Measurements from ENCODE around the gene JPH3. TPM values are rescaled to one million over a fixed set of nuclear protein-coding genes. Genes with fewer than 3 reads are reported as not detected.

JPH3 gene
- total RNA-seq, 2 experiments from 2014 or later = 0.07 to 0.09 TPM

DNA sequence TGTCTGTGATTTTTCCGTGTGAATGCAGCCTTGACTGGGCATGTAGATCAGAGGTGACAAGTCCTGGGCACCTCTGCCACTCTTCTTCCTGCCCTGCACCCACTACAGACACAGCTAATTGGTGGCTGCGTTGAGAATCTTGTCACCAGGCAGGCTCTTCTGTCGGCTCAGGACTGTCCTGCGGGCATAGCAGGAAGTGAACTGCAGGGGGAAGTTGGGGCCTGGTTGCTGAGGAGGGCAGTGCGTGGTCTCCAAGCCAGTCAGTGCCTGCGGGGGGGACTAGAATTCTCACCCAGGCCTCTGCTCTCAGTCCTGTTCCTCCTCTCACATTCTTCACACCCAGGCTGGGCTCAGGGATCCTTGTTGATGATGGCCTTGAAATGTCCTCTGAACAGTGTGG is 50.5 kb downstream of the JPH3 start:
- H3K27ac Mint-ChIP-seq = no peak overlapping the region
- no peak for TF ChIP-seq CTCF (IDR thresholded peaks at IDR 0.05)
- no peak overlapping the region for H3K4me3 Mint-ChIP-seq
- H3K36me3 Mint-ChIP-seq (ENCODE audit: low read depth) = no peaks in the 10 kb centered on the region
- DNase-seq (no peak), ATAC-seq (no peak)
- no peaks in the 10 kb centered on the region for H3K4me1 Mint-ChIP-seq (ENCODE audit: low read depth)
- ChIA-PET CTCF (interaction anchor here (0.8 to 1.6 kb wide), 5 partner anchors 8 to 49 kb away, joined by 3 to 7 read pairs (median 3); no protein-coding TSS in a partner anchor), POLR2A (no interaction called here)
- no peaks in the 10 kb centered on the region for H3K9me3 Mint-ChIP-seq
- intact Hi-C loops (cut with micrococcal nuclease) = no loop called here
- no peaks in the 10 kb centered on the region for H3K27me3 Mint-ChIP-seq

DNA sequence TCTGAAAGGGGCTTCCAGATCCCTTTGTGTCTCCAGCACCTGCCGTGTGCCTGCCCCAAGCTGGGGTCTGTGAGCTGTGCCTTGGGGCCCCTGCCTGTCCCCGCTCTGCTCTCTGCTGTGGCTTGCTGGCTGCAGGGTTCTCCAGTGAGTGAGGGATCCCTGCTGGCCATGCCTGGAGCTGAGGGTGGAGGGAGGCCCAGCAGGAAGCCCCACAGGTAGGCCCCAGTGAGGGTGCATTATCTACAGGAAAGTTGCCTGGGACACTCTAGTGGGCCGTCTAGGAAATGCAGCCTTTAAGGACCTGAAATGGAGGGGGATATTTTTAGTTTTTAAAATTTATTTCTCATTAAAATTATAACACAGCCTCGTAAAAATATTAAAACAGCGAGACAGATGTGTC is 50.9 kb downstream of the JPH3 start:
- Mint-ChIP-seq H3K27ac (no peak overlapping the region), H3K4me1 (ENCODE audit: low read depth) (no peaks in the 10 kb centered on the region), H3K9me3 (no peaks in the 10 kb centered on the region), H3K4me3 (no peak overlapping the region), H3K27me3 (no peaks in the 10 kb centered on the region), H3K36me3 (ENCODE audit: low read depth) (no peaks in the 10 kb centered on the region)
- intact Hi-C loops (cut with micrococcal nuclease) = no loop called here
- DNase-seq (peak; percentile 31), ATAC-seq (peak; percentile 64)
- ChIA-PET CTCF (interaction anchor here (0.8 to 1.6 kb wide), 4 partner anchors 9 to 50 kb away, joined by 3 to 7 read pairs (median 3); no protein-coding TSS in a partner anchor), POLR2A (no interaction called here)
- peak; percentile 56 for TF ChIP-seq CTCF (IDR thresholded peaks at IDR 0.05)

- ATAC-seq (no peak), DNase-seq (no peak)
- Mint-ChIP-seq H3K27ac (no peak overlapping the region), H3K9me3 (no peaks in the 10 kb centered on the region), H3K4me3 (no peak overlapping the region), H3K27me3 (no peaks in the 10 kb centered on the region), H3K36me3 (ENCODE audit: low read depth) (no peaks in the 10 kb centered on the region), H3K4me1 (ENCODE audit: low read depth) (no peaks in the 10 kb centered on the region)
- ChIA-PET POLR2A (interaction anchor here (0.7 kb wide), 1 partner anchor 19 kb away, joined by 3 read pairs; no protein-coding TSS in a partner anchor), CTCF (interaction anchor here (0.9 to 1.0 kb wide), 2 partner anchors 12 to 18 kb away, joined by 4 read pairs; no protein-coding TSS in a partner anchor)
- intact Hi-C loops (cut with micrococcal nuclease) = no loop called here
- TF ChIP-seq CTCF (IDR thresholded peaks at IDR 0.05) = no peak
These were observed 52.5 kb downstream of the JPH3 start for GRCh38 chr16:87654826-87655225.

DNA sequence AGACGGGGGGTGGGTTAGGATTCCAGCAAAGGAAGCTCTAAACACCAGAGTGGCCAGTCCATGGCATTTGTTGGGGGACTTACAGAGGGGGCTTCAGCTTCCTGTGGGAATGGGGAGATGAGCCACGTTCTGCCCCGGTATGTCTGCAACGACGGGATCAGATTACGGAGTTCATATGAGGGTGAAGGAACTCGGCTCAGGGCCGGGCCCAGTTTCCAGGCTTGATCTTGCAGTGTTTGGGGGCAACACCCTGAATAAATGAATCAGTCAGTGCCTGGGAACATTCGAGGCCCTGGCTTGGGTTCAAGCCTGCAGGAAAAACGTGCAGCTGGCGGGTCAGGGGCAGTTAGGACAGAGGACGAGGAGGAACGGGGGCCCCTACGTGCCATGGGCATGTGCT is 54.0 kb downstream of the JPH3 start:
- Mint-ChIP-seq H3K4me1 (ENCODE audit: low read depth) (no peaks in the 10 kb centered on the region), H3K4me3 (no peak overlapping the region), H3K27ac (no peak overlapping the region), H3K27me3 (no peaks in the 10 kb centered on the region), H3K36me3 (ENCODE audit: low read depth) (no peaks in the 10 kb centered on the region), H3K9me3 (no peaks in the 10 kb centered on the region)
- intact Hi-C loops (cut with micrococcal nuclease) = no loop called here
- CTCF ChIA-PET = no interaction called here
- ATAC-seq (no peak), DNase-seq (no peak)
- POLR2A ChIA-PET = no interaction called here
- TF ChIP-seq CTCF (IDR thresholded peaks at IDR 0.05) = no peak

DNA sequence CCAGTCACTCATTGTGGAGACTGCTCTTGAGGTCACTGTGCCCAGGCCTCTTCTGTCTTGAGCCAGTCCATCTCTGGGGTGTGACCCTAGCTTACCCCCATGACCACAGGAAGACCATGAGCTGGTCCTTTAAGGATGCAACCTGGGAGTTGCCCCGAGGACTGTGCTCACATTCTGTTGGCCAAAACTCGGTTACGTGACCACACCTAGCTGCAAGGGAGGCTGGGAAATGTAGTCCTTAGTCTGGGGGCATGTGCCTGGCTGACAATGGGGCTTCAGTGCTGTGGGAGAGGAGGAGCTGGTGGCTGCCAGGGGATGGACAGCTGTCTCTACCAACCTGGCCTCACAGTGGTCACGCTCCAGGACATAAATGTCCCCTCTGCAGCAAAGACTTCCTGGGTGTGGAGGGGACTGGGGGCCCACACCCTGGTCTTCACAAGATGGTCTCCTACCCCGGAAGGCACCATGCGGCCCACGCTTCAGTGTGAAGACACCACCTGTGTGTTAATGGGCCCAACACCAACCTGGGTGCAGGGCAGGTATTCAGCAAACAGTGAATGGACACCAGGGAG is 55.4 kb downstream of the JPH3 start:
- DNase-seq = peak; percentile 12
- Mint-ChIP-seq H3K36me3 (ENCODE audit: low read depth) (no peaks in the 10 kb centered on the region), H3K9me3 (no peaks in the 10 kb centered on the region), H3K27me3 (no peaks in the 10 kb centered on the region), H3K4me3 (no peak overlapping the region), H3K4me1 (ENCODE audit: low read depth) (no peaks in the 10 kb centered on the region), H3K27ac (no peak overlapping the region)
- POLR2A ChIA-PET = no interaction called here
- ATAC-seq = peak; percentile 37
- intact Hi-C loops (cut with micrococcal nuclease) = no loop called here
- CTCF ChIA-PET = interaction anchor here (1.2 kb wide), 1 partner anchor 22 kb away, joined by 5 read pairs; no protein-coding TSS in a partner anchor
- TF ChIP-seq CTCF (IDR thresholded peaks at IDR 0.05) = no peak

Measured in activated CD8-positive, alpha-beta T cell treated with anti-CD3 and anti-CD28 coated beads for 36 hours (primary cell).